ENCODE data around the gene TESMIN.

TESMIN gene

GRCh38 chr11:68658097-68658496, 93.2 kb downstream of the TESMIN start:
- FAIRE-seq, result no peak

All from G401.6 (cell line).